Small intestine (tissue), 7 donors: ENCODE results near the gene SLC1A7. TPM values are rescaled to one million over a fixed set of nuclear protein-coding genes. Genes with fewer than 3 reads are reported as not detected.

Experiments
- DNase-seq, 2 donors: peaks; one replicate each; pipeline versions ENCODE4 v3.0.0 to v3.0.0-alpha.2; 2013
- FAIRE-seq: peaks from 2 replicates; lab custom pipeline; 2012; peaks lifted over from hg19 to GRCh38; lab: Jason Lieb, UNC
- H3K27ac ChIP-seq, 3 donors: one replicate each; pipeline ENCODE4 v1.5.1; 2013; ENCODE audit warnings: low read length in 2 of 3, mild to moderate bottlenecking in 2 of 3, control low read depth in 1 of 3, inconsistent platforms in 1 of 3, low read depth in 1 of 3, moderate library complexity in 1 of 3
- H3K27me3 ChIP-seq, 3 donors: one replicate each; pipeline ENCODE4 v1.6.1; 2013; ENCODE audit warnings: low read length in 3 of 3, inconsistent platforms in 1 of 3; ENCODE audit not compliant: control insufficient read depth in 3 of 3, insufficient read depth in 3 of 3
- H3K36me3 ChIP-seq, 3 donors: one replicate each; pipeline ENCODE4 v1.6.1; 2013; ENCODE audit warnings: low read length in 3 of 3, inconsistent platforms in 1 of 3, low read depth in 1 of 3, mild to moderate bottlenecking in 1 of 3, moderate library complexity in 1 of 3; ENCODE audit not compliant: control insufficient read depth in 3 of 3, insufficient read depth in 2 of 3
- H3K4me1 ChIP-seq, 3 donors: one replicate each; pipeline ENCODE4 v1.6.1; 2013; ENCODE audit warnings: low read length in 2 of 3, inconsistent platforms in 1 of 3, low read depth in 1 of 3, mild to moderate bottlenecking in 1 of 3, moderate library complexity in 1 of 3; ENCODE audit not compliant: control insufficient read depth in 3 of 3, insufficient read depth in 2 of 3
- H3K4me3 ChIP-seq, 3 donors: one replicate each; pipeline ENCODE4 v1.5.1; 2013; ENCODE audit warnings: low read length in 3 of 3, control low read depth in 1 of 3, inconsistent platforms in 1 of 3, low read depth in 1 of 3, mild to moderate bottlenecking in 1 of 3, moderate library complexity in 1 of 3
- H3K9me3 ChIP-seq, 2 donors: one replicate each; pipeline ENCODE4 v1.6.1; 2013; ENCODE audit warnings: low read depth in 1 of 2, low read length in 1 of 2; ENCODE audit not compliant: control insufficient read depth in 2 of 2, insufficient read depth in 1 of 2
- WGBS, 3 donors: extraction: QIAGEN DNeasy Blood & Tissue Kit; methylation state at CpG; one replicate each; pipeline ENCODE4 v1.1.7; 2013; 5-methylcytosine and 5-hydroxymethylcytosine counted together
- polyA plus RNA-seq, 4 donors: library from polyadenylated mRNA; stranded (reverse) in 3 of 4; unstranded in 1 of 4; fragments of 200-250 nt in 3 of 4; fragments of 120-200 nt in 1 of 4; gene quantifications; one replicate each; pipeline versions ENCODE4 v1.2.1 to v1.2.3, GENCODE V29; 2013
- donor health status: healthy with polysubstance abuse.
- donor health status: control.
- donor health status: control.
- donor health status: Bipolar disorder and iron deficiency.
- donor health status: healthy.

Gene SLC1A7
- polyA plus RNA-seq, 4 donors = 0.32 to 9.2 (median 4.7) TPM

GRCh38 chr1:53086491-53087070 lies 55.9 kb downstream of the SLC1A7 start:
- Histone ChIP-seq H3K4me3 (no peak overlapping the region), H3K27ac (no peak overlapping the region), H3K4me1 (peaks cover 0 to 28% (median 9%) of the 10 kb centered on the region in 3 donors), H3K36me3 (peaks cover 0 to 11% (median 0%) of the 10 kb centered on the region in 3 donors), H3K9me3 (no peaks in the 10 kb centered on the region), H3K27me3 (no peaks in the 10 kb centered on the region)
- FAIRE-seq (no peak), DNase-seq (no peak)
- 76 to 79% (median 77%) methylated on average over 4 of the region's 4 CpGs for WGBS, 3 donors

- DNase-seq = no peak
- no peak overlapping the region for H3K4me3 ChIP-seq
- no peak for FAIRE-seq
- WGBS, 3 donors = 93 to 95% (median 93%) methylated on average over 8 of the region's 8 CpGs
- peaks cover 0 to 14% (median 0%) of the 10 kb centered on the region in 3 donors for H3K36me3 ChIP-seq
- H3K9me3 ChIP-seq = no peaks in the 10 kb centered on the region
- H3K27ac ChIP-seq = no peak overlapping the region
- no peaks in the 10 kb centered on the region for H3K27me3 ChIP-seq
- peaks cover 0 to 18% (median 6%) of the 10 kb centered on the region in 3 donors for H3K4me1 ChIP-seq
These were observed 57.0 kb downstream of the SLC1A7 start for GRCh38 chr1:53085405-53085804.

- Histone ChIP-seq H3K27me3 (no peaks in the 10 kb centered on the region), H3K4me1 (peaks cover 0 to 10% (median 3%) of the 10 kb centered on the region in 3 donors), H3K4me3 (no peak overlapping the region), H3K27ac (no peak overlapping the region), H3K9me3 (no peaks in the 10 kb centered on the region), H3K36me3 (peaks cover 0 to 14% (median 0%) of the 10 kb centered on the region in 3 donors)
- no peak for FAIRE-seq
- DNase-seq = no peak
- WGBS, 3 donors = 74 to 84% (median 77%) methylated on average over 8 of the region's 8 CpGs
These were observed 57.9 kb downstream of the SLC1A7 start for GRCh38 chr1:53084589-53084971.

- Histone ChIP-seq H3K9me3 (no peaks in the 10 kb centered on the region), H3K27ac (no peak overlapping the region), H3K27me3 (no peaks in the 10 kb centered on the region), H3K4me3 (no peak overlapping the region), H3K4me1 (peaks cover 0 to 3% (median 2%) of the 10 kb centered on the region in 3 donors), H3K36me3 (peaks cover 0 to 14% (median 0%) of the 10 kb centered on the region in 3 donors)
- WGBS, 3 donors = 80 to 82% (median 80%) methylated on average over 16 to 17 of the region's 17 CpGs
- FAIRE-seq (no peak), DNase-seq (no peak)
These were observed 58.5 kb downstream of the SLC1A7 start for GRCh38 chr1:53083636-53084588.

- WGBS, 3 donors = 81 to 94% (median 86%) methylated on average over 13 of the region's 13 CpGs
- no peak overlapping the region for H3K4me3 ChIP-seq
- H3K9me3 ChIP-seq = no peaks in the 10 kb centered on the region
- H3K36me3 ChIP-seq = peaks cover 0 to 17% (median 0%) of the 10 kb centered on the region in 3 donors
- no peaks in the 10 kb centered on the region for H3K4me1 ChIP-seq
- no peak overlapping the region for H3K27ac ChIP-seq
- DNase-seq (no peak), FAIRE-seq (no peak)
- peaks cover 0 to 2% (median 0%) of the 10 kb centered on the region in 3 donors for H3K27me3 ChIP-seq
These were observed 59.5 kb downstream of the SLC1A7 start for GRCh38 chr1:53082826-53083455.

- peaks cover 0 to 20% (median 0%) of the 10 kb centered on the region in 3 donors for H3K36me3 ChIP-seq
- 87 to 88% (median 87%) methylated on average over 14 of the region's 14 CpGs for WGBS, 3 donors
- FAIRE-seq = no peak
These were observed 60.9 kb downstream of the SLC1A7 start for GRCh38 chr1:53081384-53082066.

GRCh38 chr1:53080769-53081168 lies 61.7 kb downstream of the SLC1A7 start:
- DNase-seq (no peak), FAIRE-seq (no peak)
- H3K4me1 ChIP-seq = no peaks in the 10 kb centered on the region
- peaks cover 0 to 20% (median 0%) of the 10 kb centered on the region in 3 donors for H3K36me3 ChIP-seq
- H3K27me3 ChIP-seq = peaks cover 0 to 2% (median 0%) of the 10 kb centered on the region in 3 donors
- H3K27ac ChIP-seq = no peak overlapping the region
- no peak overlapping the region for H3K4me3 ChIP-seq
- 80 to 85% (median 83%) methylated on average over 15 of the region's 15 CpGs for WGBS, 3 donors
- H3K9me3 ChIP-seq = no peaks in the 10 kb centered on the region

More at GRCh38 chr1:53081384-53082066, 60.9 kb downstream of the SLC1A7 start:
- Histone ChIP-seq H3K27ac (no peak overlapping the region), H3K9me3 (no peaks in the 10 kb centered on the region), H3K4me1 (no peaks in the 10 kb centered on the region), H3K27me3 (peaks cover 0 to 2% (median 0%) of the 10 kb centered on the region in 3 donors), H3K4me3 (no peak overlapping the region)
- no peak for DNase-seq
